Prostate gland (tissue), 2 donors: Measurements from ENCODE around the gene SRR. TPM values are rescaled to one million over a fixed set of nuclear protein-coding genes. Genes with fewer than 3 reads are reported as not detected.

Experiments
- DNase-seq: peaks from one replicate; pipeline ENCODE4 v3.0.0-alpha.2; 2019; ENCODE audit warnings: low spot score
- H3K27ac ChIP-seq, 2 donors: fragments of 200-600 bp; sonication (generic); 2 replicates each; pipeline ENCODE4 v1.5.1; 2017 to 2019
- H3K27me3 ChIP-seq: fragments of 200-600 bp; sonication (generic); replicated peaks from 2 replicates; pipeline ENCODE4 v1.5.1; 2019; ENCODE audit not compliant: insufficient read depth
- H3K36me3 ChIP-seq, 2 donors: fragments of 200-600 bp; sonication (generic); 1 replicate in 1 of 2; 2 replicates in 1 of 2; pipeline versions ENCODE4 v1.5.1 to v1.8.1; 2017 to 2019
- H3K4me1 ChIP-seq: fragments of 200-600 bp; sonication (generic); replicated peaks from 2 replicates; pipeline ENCODE4 v1.5.1; 2019
- H3K4me3 ChIP-seq, 2 donors: fragments of 200-600 bp; sonication (generic); 2 replicates each; pipeline ENCODE4 v1.5.1; 2017 to 2019
- H3K9me3 ChIP-seq: fragments of 200-600 bp; sonication (generic); 2 replicates; pipeline ENCODE4 v1.5.1; 2017
- POLR2A ChIP-seq: fragments of 450-650 bp; IDR thresholded peaks from one replicate; pipeline ENCODE4 v1.6.1; 2016; ENCODE audit warnings: antibody characterized with exemption, mild to moderate bottlenecking
- POLR2AphosphoS5 ChIP-seq: sonication (generic); formaldehyde crosslinking; IDR thresholded peaks from one replicate; pipeline ENCODE4 v1.6.1; 2017; ENCODE audit warnings: antibody characterized with exemption
- WGBS: methylation state at CpG from one replicate; pipeline ENCODE4 v1.1.5; 2018; 5-methylcytosine and 5-hydroxymethylcytosine counted together
- intact Hi-C: fragments of 100-400 bp; cut with DNase I; formaldehyde crosslinking; loops from one replicate; pipeline ENCODE4 v1.14.2; 2022
- total RNA-seq, 2 donors: library from RNA; depleted of rRNA; stranded (reverse); fragments of >200 nt; gene quantifications; one replicate each; pipeline ENCODE4 v1.1.0, GENCODE V29; 2016
- TF ChIP-seq, protein P1 (sequence below), 4 experiments: fragments of 200-600 bp in 2 of 4; fragments of 450-650 bp in 2 of 4; sonication (generic) in 2 of 4; IDR thresholded peaks; 1 replicate in 3 of 4; 2 replicates in 1 of 4; pipeline ENCODE4 v1.5.1; 2016 to 2019; ENCODE audit warnings: antibody characterized with exemption in 4 of 4, mild to moderate bottlenecking in 2 of 4, moderate library complexity in 2 of 4

Gene SRR
- total RNA-seq, 2 donors from 2014 or later: 10.8 to 27.5 TPM

DNA sequence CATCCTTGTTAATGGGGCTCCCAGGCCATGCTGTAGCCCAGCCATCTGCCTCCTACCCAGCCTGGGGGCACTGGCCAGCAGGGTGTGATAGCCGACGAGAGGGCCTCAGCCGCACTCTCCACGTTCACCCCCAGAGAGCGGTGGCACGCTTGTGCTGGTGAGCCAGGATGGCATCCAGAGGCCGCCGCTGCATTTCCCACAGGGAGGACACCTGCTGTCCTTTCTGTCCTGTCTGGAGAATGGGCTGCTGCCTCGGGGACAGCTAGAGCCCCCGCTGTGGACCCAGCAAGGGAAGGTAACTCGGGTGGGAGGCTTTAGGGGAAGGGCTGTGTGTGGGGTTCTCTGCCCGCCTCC is 61.0 kb downstream of the SRR start:
- Histone ChIP-seq H3K36me3 (peaks cover 3 to 6% of the 10 kb centered on the region in 2 donors), H3K9me3 (no peaks in the 10 kb centered on the region), H3K4me3 (no peak overlapping the region), H3K27ac (no peak overlapping the region), H3K27me3 (no peaks in the 10 kb centered on the region), H3K4me1 (no peaks in the 10 kb centered on the region)
- WGBS: 83% methylated on average over 12 of the region's 12 CpGs
- no peak for DNase-seq
- intact Hi-C loops: no loop called here
- no peak for TF ChIP-seq POLR2A
- no peak for TF ChIP-seq POLR2AphosphoS5
- TF ChIP-seq, protein P1, sequence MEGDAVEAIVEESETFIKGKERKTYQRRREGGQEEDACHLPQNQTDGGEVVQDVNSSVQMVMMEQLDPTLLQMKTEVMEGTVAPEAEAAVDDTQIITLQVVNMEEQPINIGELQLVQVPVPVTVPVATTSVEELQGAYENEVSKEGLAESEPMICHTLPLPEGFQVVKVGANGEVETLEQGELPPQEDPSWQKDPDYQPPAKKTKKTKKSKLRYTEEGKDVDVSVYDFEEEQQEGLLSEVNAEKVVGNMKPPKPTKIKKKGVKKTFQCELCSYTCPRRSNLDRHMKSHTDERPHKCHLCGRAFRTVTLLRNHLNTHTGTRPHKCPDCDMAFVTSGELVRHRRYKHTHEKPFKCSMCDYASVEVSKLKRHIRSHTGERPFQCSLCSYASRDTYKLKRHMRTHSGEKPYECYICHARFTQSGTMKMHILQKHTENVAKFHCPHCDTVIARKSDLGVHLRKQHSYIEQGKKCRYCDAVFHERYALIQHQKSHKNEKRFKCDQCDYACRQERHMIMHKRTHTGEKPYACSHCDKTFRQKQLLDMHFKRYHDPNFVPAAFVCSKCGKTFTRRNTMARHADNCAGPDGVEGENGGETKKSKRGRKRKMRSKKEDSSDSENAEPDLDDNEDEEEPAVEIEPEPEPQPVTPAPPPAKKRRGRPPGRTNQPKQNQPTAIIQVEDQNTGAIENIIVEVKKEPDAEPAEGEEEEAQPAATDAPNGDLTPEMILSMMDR (IDR thresholded peaks at IDR 0.05): no peak

- Histone ChIP-seq H3K4me1 (no peaks in the 10 kb centered on the region), H3K27me3 (no peaks in the 10 kb centered on the region), H3K4me3 (no peak overlapping the region), H3K27ac (no peak overlapping the region), H3K9me3 (no peaks in the 10 kb centered on the region), H3K36me3 (peaks cover 3 to 6% of the 10 kb centered on the region in 2 donors)
- intact Hi-C loops: no loop called here
- DNase-seq: no peak
- TF ChIP-seq POLR2AphosphoS5 (no peak), POLR2A (no peak)
- 91% methylated on average over 20 of the region's 20 CpGs for WGBS
These were observed 61.4 kb downstream of the SRR start for GRCh38 chr17:2365132-2365531.

DNA sequence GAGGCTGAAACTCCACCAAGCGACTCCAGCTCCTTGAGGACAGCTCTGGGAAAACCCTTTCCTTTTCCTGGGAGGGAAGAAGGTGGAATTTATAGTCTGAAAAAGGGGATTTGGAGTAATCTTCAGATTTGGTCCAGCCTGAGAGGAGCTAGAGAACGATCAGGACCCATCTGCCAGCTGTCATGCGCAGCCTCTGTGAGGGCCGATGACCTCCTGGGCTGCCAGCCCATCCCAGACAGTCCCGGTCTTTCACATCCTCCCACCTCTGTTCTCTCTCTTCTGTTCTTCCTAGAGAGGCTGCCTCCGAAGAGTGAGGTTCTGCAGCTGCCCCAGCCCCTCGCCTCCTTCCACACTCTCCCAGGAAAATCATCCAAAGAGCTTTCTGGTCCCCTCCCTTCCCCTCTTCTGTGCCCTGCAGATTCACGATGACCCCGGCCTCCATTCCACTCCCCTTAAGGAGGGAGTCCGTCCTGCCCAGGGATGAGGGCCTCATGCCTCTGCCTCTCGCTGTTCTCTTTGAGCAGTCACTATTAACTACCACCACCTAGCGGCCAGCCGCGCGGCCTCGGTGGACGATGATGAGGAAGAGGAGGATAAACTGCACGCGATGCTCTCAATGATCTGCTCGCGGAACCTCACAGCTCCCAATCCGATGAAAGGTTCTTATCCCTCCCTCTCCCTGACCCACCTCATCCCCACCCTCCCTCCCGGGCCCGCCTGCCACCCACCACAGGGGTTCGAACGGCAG is 63.2 kb downstream of the SRR start:
- Histone ChIP-seq H3K27ac (no peak overlapping the region), H3K4me1 (no peaks in the 10 kb centered on the region), H3K9me3 (no peaks in the 10 kb centered on the region), H3K27me3 (no peaks in the 10 kb centered on the region), H3K36me3 (peaks cover 3 to 6% of the 10 kb centered on the region in 2 donors), H3K4me3 (no peak overlapping the region)
- DNase-seq: no peak
- intact Hi-C loops: no loop called here
- TF ChIP-seq POLR2A: no peak
- 68% methylated on average over 26 of the region's 26 CpGs for WGBS

DNA sequence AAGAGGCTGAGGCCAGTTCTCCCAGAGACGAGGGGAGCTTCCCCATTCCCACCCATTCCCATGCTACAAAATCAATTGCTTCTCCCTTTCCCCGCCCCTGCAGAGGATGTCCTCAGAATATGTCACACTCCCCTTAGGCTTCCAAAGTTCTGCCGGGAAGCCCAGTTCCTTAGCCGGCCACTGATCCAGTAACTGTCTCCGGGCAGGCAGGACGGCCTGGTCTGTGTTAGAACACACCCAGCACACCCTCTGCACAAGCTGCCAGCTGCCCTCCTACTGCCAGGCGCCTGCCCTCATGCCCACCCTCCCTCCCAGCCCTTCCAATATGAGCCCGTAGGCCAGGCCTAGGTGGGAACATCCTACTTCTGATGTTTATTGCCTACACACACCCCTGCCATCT is 64.6 kb downstream of the SRR start:
- no peak for DNase-seq
- Histone ChIP-seq H3K9me3 (no peaks in the 10 kb centered on the region), H3K27ac (no peak overlapping the region), H3K27me3 (no peaks in the 10 kb centered on the region), H3K4me3 (no peak overlapping the region), H3K4me1 (no peaks in the 10 kb centered on the region), H3K36me3 (peaks cover 1 to 6% of the 10 kb centered on the region in 2 donors)
- intact Hi-C loops: no loop called here
- TF ChIP-seq POLR2A (no peak), POLR2AphosphoS5 (no peak)
- TF ChIP-seq, protein P1 (IDR thresholded peaks at IDR 0.05): no peak
- WGBS: 72% methylated on average over 8 of the region's 8 CpGs

GRCh38 chr17:2369039-2369438 is 65.3 kb downstream of the SRR start:
- no peaks in the 10 kb centered on the region for H3K4me1 ChIP-seq
- TF ChIP-seq POLR2AphosphoS5: no peak
- no peak for TF ChIP-seq POLR2A
- TF ChIP-seq, protein P1 (IDR thresholded peaks at IDR 0.05): no peak
- no peak for DNase-seq
- no peaks in the 10 kb centered on the region for H3K9me3 ChIP-seq
- intact Hi-C loops: no loop called here
- H3K27ac ChIP-seq: no peak overlapping the region
- H3K27me3 ChIP-seq: no peaks in the 10 kb centered on the region
- peaks cover 0 to 13% of the 10 kb centered on the region in 2 donors for H3K36me3 ChIP-seq
- no peak overlapping the region for H3K4me3 ChIP-seq
- 69% methylated on average over 5 of the region's 5 CpGs for WGBS
